Esophagus muscularis mucosa (tissue), 4 donors: ENCODE measurements around the gene NID2.

Source experiments
- CTCF ChIP-seq, 3 experiments: fragments of 200-600 bp in 2 of 3; fragments of 450-650 bp in 1 of 3; sonication (generic) in 2 of 3; IDR thresholded peaks; one replicate each; pipeline ENCODE4 v1.5.1; 2017 to 2019; ENCODE audit warnings: antibody characterized with exemption in 3 of 3, mild to moderate bottlenecking in 2 of 3, moderate library complexity in 1 of 3
- EP300 ChIP-seq: sonication (generic); formaldehyde crosslinking; IDR thresholded peaks from one replicate; pipeline ENCODE4 v1.6.1; 2017; ENCODE audit warnings: antibody characterized with exemption
- POLR2A ChIP-seq: fragments of 450-650 bp; IDR thresholded peaks from one replicate; pipeline ENCODE4 v1.6.1; 2017; ENCODE audit warnings: antibody characterized with exemption, moderate library complexity, mild to moderate bottlenecking, low read depth
- POLR2AphosphoS5 ChIP-seq, 2 donors: sonication (generic); formaldehyde crosslinking; IDR thresholded peaks; one replicate each; pipeline ENCODE4 v1.6.1; 2017; ENCODE audit warnings: antibody characterized with exemption in 2 of 2

- TF ChIP-seq EP300, result no peak
- TF ChIP-seq POLR2AphosphoS5 (IDR thresholded peaks at IDR 0.05), result no peak
- TF ChIP-seq CTCF (IDR thresholded peaks at IDR 0.05), result no peak
- no peak for TF ChIP-seq POLR2A
Measured at GRCh38 chr14:52032204-52032801, 36.6 kb downstream of the NID2 start.
